H1 (cell line): ENCODE results near the gene OR10P1. TPM values are rescaled to one million over a fixed set of nuclear protein-coding genes. Genes with fewer than 3 reads are reported as not detected.

Experiments used
- CTCF ChIA-PET: fragments of 300-600 bp; sonication (Branson Sonifier 250); formaldehyde crosslinking; loops from one replicate; lab custom pipeline; 2021; ENCODE audit not compliant: partially characterized antibody; lab: Charles Lee
- POLR2A ChIA-PET: fragments of 300-600 bp; sonication (Branson Sonifier 250); formaldehyde crosslinking; loops from one replicate; lab custom pipeline; 2021; ENCODE audit warnings: inconsistent platforms; ENCODE audit not compliant: partially characterized antibody; lab: Charles Lee
- DNase-seq, 2 experiments: peaks; one replicate each; pipeline versions ENCODE4 v3.0.0 to v3.0.0-alpha.2; 2010 to 2022; ENCODE audit warnings: low spot score in 2 of 2, low read depth in 1 of 2, mixed read lengths in 1 of 2
- FAIRE-seq: peaks from 2 replicates; lab custom pipeline; 2011; peaks lifted over from hg19 to GRCh38; lab: Jason Lieb, UNC
- H2AFZ ChIP-seq: 2 replicates; pipeline ENCODE4 v1.8.1; 2012; ENCODE audit warnings: low read length, inconsistent platforms
- H2AK5ac ChIP-seq: 2 replicates; pipeline ENCODE4 v1.6.1; 2013; ENCODE audit warnings: low read depth, low read length
- H2BK120ac ChIP-seq: replicated peaks from 2 replicates; pipeline ENCODE3; 2013; ENCODE audit warnings: low read depth, low read length, inconsistent platforms
- H2BK12ac ChIP-seq: 2 replicates; pipeline ENCODE4 v1.6.1; 2013; ENCODE audit warnings: low read depth, low read length
- H2BK15ac ChIP-seq: 2 replicates; pipeline ENCODE4 v1.6.1; 2013; ENCODE audit warnings: low read length
- H2BK20ac ChIP-seq: 2 replicates; pipeline ENCODE4 v1.6.1; 2013; ENCODE audit warnings: low read length
- H2BK5ac ChIP-seq: 2 replicates; pipeline ENCODE4 v1.6.1; 2013; ENCODE audit warnings: low read depth, low read length
- H3K14ac ChIP-seq: 2 replicates; pipeline ENCODE4 v1.6.1; 2013; ENCODE audit warnings: inconsistent platforms; ENCODE audit not compliant: insufficient read length
- H3K18ac ChIP-seq: 2 replicates; pipeline ENCODE4 v1.6.1; 2013; ENCODE audit warnings: low read length; ENCODE audit errors: extremely low read depth
- H3K23ac ChIP-seq: 2 replicates; pipeline ENCODE4 v1.6.1; 2013; ENCODE audit warnings: inconsistent platforms; ENCODE audit not compliant: insufficient read length
- H3K23me2 ChIP-seq: 2 replicates; pipeline ENCODE4 v1.6.1; 2013; ENCODE audit warnings: low read depth, low read length
- H3K27ac ChIP-seq: 2 replicates; pipeline ENCODE4 v1.6.1; 2011; ENCODE audit warnings: low read depth, low read length, inconsistent platforms
- H3K27me3 ChIP-seq, 4 experiments: replicated peaks in 1 of 4; 1 replicate in 1 of 4; 2 replicates in 3 of 4; pipeline versions ENCODE4 v1.6.1 to v1.8.1; 2011 to 2013; ENCODE audit warnings: low read length in 3 of 4, mild to moderate bottlenecking in 3 of 4, inconsistent platforms in 2 of 4, mixed read lengths in 2 of 4, moderate library complexity in 1 of 4; ENCODE audit not compliant: control insufficient read depth in 3 of 4, insufficient read depth in 3 of 4; ENCODE audit errors: extremely low read depth in 1 of 4
- H3K36me3 ChIP-seq, 4 experiments: 2 replicates each; pipeline versions ENCODE4 v1.6.1 to v1.8.1; 2011 to 2013; ENCODE audit warnings: mild to moderate bottlenecking in 4 of 4, low read length in 3 of 4, moderate library complexity in 2 of 4, control low read depth in 1 of 4, inconsistent platforms in 1 of 4; ENCODE audit not compliant: insufficient read depth in 4 of 4, control insufficient read depth in 2 of 4
- H3K4ac ChIP-seq: replicated peaks from 2 replicates; pipeline ENCODE3; 2013; ENCODE audit warnings: low read length, low read depth, mixed read lengths, inconsistent platforms; ENCODE audit not compliant: insufficient read length
- H3K4me1 ChIP-seq, 4 experiments: replicated peaks in 1 of 4; 1 replicate in 1 of 4; 2 replicates in 3 of 4; pipeline versions ENCODE4 v1.6.1 to v1.8.1; 2011 to 2013; ENCODE audit warnings: low read length in 3 of 4, inconsistent platforms in 2 of 4, mixed read lengths in 1 of 4; ENCODE audit not compliant: insufficient read depth in 4 of 4, control insufficient read depth in 3 of 4
- H3K4me2 ChIP-seq, 2 experiments: 2 replicates each; pipeline versions ENCODE4 v1.6.1 to v1.8.1; 2011 to 2013; ENCODE audit warnings: low read depth in 2 of 2, low read length in 2 of 2, control low read depth in 1 of 2, inconsistent platforms in 1 of 2, mild to moderate bottlenecking in 1 of 2; ENCODE audit not compliant: insufficient read depth in 1 of 2
- H3K4me3 ChIP-seq, 4 experiments: fragments of 200-600, 300-600 bp in 1 of 4; sonication (generic), shearing (Covaris generic), sonication (Bioruptor Twin) in 1 of 4; 2 replicates each; pipeline versions ENCODE4 v1.5.1 to v1.8.1; 2011 to 2016; ENCODE audit warnings: low read length in 4 of 4, low read depth in 3 of 4, control low read depth in 2 of 4, inconsistent platforms in 2 of 4, mild to moderate bottlenecking in 2 of 4, mixed read lengths in 1 of 4, moderate library complexity in 1 of 4; ENCODE audit not compliant: insufficient read depth in 2 of 4; ENCODE audit errors: extremely low read depth in 1 of 4
- H3K56ac ChIP-seq: replicated peaks from 2 replicates; pipeline ENCODE3; 2013; ENCODE audit warnings: low read depth, mild to moderate bottlenecking, mixed read lengths, low read length, inconsistent platforms; ENCODE audit not compliant: insufficient read length
- H3K79me1 ChIP-seq: 2 replicates; pipeline ENCODE4 v1.6.1; 2013; ENCODE audit warnings: low read depth, low read length, control low read depth
- H3K79me2 ChIP-seq, 2 experiments: 2 replicates each; pipeline versions ENCODE4 v1.6.1 to v1.8.1; 2012 to 2013; ENCODE audit warnings: low read length in 2 of 2, mild to moderate bottlenecking in 2 of 2, inconsistent platforms in 1 of 2; ENCODE audit not compliant: insufficient read depth in 2 of 2, control insufficient read depth in 1 of 2
- H3K9ac ChIP-seq, 4 experiments: replicated peaks in 1 of 4; 1 replicate in 1 of 4; 2 replicates in 3 of 4; pipeline versions ENCODE4 v1.6.1 to v1.8.1; 2011 to 2013; ENCODE audit warnings: low read depth in 3 of 4, low read length in 3 of 4, control low read depth in 2 of 4, mild to moderate bottlenecking in 2 of 4, moderate library complexity in 2 of 4, inconsistent platforms in 1 of 4; ENCODE audit errors: extremely low read depth in 1 of 4
- H3K9me3 ChIP-seq, 2 experiments: 2 replicates each; pipeline versions ENCODE4 v1.6.1 to v1.8.1; 2012 to 2013; ENCODE audit warnings: mild to moderate bottlenecking in 2 of 2, moderate library complexity in 2 of 2, control low read depth in 1 of 2, inconsistent platforms in 1 of 2, low read depth in 1 of 2, low read length in 1 of 2, mixed read lengths in 1 of 2; ENCODE audit not compliant: insufficient read depth in 2 of 2
- H4K20me1 ChIP-seq, 2 experiments: replicated peaks in 1 of 2; 2 replicates each; pipeline versions ENCODE3 to v1.8.1; 2011 to 2013; ENCODE audit warnings: inconsistent platforms in 2 of 2, low read length in 2 of 2, mild to moderate bottlenecking in 1 of 2; ENCODE audit not compliant: insufficient read depth in 2 of 2, control insufficient read depth in 1 of 2
- H4K5ac ChIP-seq: 2 replicates; pipeline ENCODE4 v1.6.1; 2013; ENCODE audit warnings: low read length, low read depth, mixed read lengths, inconsistent platforms; ENCODE audit not compliant: insufficient read length
- H4K8ac ChIP-seq: 2 replicates; pipeline ENCODE4 v1.8.0; 2013; ENCODE audit warnings: mild to moderate bottlenecking, moderate library complexity, low read length, inconsistent platforms; ENCODE audit not compliant: insufficient read depth; ENCODE audit errors: extremely low read depth
- H4K91ac ChIP-seq: replicated peaks from 2 replicates; pipeline ENCODE3; 2013; ENCODE audit warnings: low read length, mixed read lengths, inconsistent platforms; ENCODE audit not compliant: insufficient read length
- GABPA ChIP-seq: IDR thresholded peaks from 2 replicates; pipeline ENCODE4 v1.6.1; 2011; ENCODE audit warnings: mild to moderate bottlenecking, low read length, moderate library complexity, borderline replicate concordance; ENCODE audit not compliant: insufficient read depth
- POU5F1 ChIP-seq: IDR thresholded peaks from 2 replicates; pipeline ENCODE4 v1.6.1; 2011; ENCODE audit warnings: low read depth, mild to moderate bottlenecking, low read length, moderate library complexity
- RBBP5 ChIP-seq: IDR thresholded peaks from 2 replicates; pipeline ENCODE4 v1.7.1; 2012; ENCODE audit warnings: low read depth, mild to moderate bottlenecking, inconsistent platforms, low read length, moderate library complexity, borderline replicate concordance
- SIN3A ChIP-seq, 2 experiments: IDR thresholded peaks in 1 of 2; conservative IDR thresholded peaks in 1 of 2; 2 replicates each; pipeline ENCODE4 v1.6.1; 2011 to 2012; ENCODE audit warnings: low read length in 2 of 2, improper control_type of control experiment in 1 of 2, low read depth in 1 of 2, mild to moderate bottlenecking in 1 of 2
- SP4 ChIP-seq: IDR thresholded peaks from 2 replicates; pipeline ENCODE4 v1.6.1; 2012; ENCODE audit warnings: low read length, inconsistent platforms
- WGBS, 2 experiments: shearing (Covaris generic) in 1 of 2; methylation state at CpG; one replicate each; pipeline versions ENCODE4 v1.1.6 to v1.1.7; 2013 to 2015; ENCODE audit warnings: low lambda C conversion rate in 2 of 2, mixed read lengths in 2 of 2, inconsistent platforms in 1 of 2, low coverage in 1 of 2, missing lambda C conversion rate in 1 of 2; ENCODE audit not compliant: insufficient replicate concordance in 2 of 2, insufficient coverage in 1 of 2, insufficient read length in 1 of 2; ENCODE audit errors: extremely low coverage in 1 of 2, missing lambda C conversion rate in 1 of 2; 5-methylcytosine and 5-hydroxymethylcytosine counted together
- polyA plus RNA-seq, 7 experiments: library from polyadenylated mRNA; depleted of rRNA in 3 of 7; stranded (reverse) in 5 of 7; unstranded in 2 of 7; fragments of >200 nt in 5 of 7; fragments of 200-250 nt in 2 of 7; gene quantifications; 1 replicate in 5 of 7; 2 replicates in 1 of 7; 4 replicates in 1 of 7; pipeline versions ENCODE4 v1.2.1 to v1.2.3, GENCODE V29; 2011 to 2013; ENCODE audit warnings: missing spikeins in 2 of 7, mixed read lengths in 2 of 7
- total RNA-seq: library from RNA; stranded (reverse); fragmentation: NEBNext Ultra II Directional; extraction: Animal tissue kit (Norgen Biotek cat#: 25700); gene quantifications from 2 replicates; pipeline ENCODE4 v1.2.1, GENCODE V29; 2021

Gene OR10P1
- total and polyA plus RNA-seq, 2 of the 8 experiments (the other 6 are each of a cell fraction or from before 2014, with no cell fraction given), result not detected

GRCh38 chr12:55637467-55637866 is 775 bp downstream of the OR10P1 start:
- 89% methylated on average over 15 of the region's 15 CpGs; no CpG with 5 or more reads in 1 of the 2 experiments for WGBS, 2 experiments
- TF ChIP-seq SIN3A (conservative IDR thresholded peaks at IDR 0.05 in 1 of 2, IDR thresholded peaks at IDR 0.05 in 1 of 2; ENCODE audit: low read depth in 1 of 2, low read length in 2 of 2) (no peak), GABPA (no peak), POU5F1 (no peak), RBBP5 (no peak), SP4 (no peak)

More at GRCh38 chr12:55637467-55637866, 775 bp downstream of the OR10P1 start:
- no peak overlapping the region for H3K4me3 ChIP-seq
- H2BK15ac ChIP-seq, result no peak overlapping the region
- no peak overlapping the region for H2BK120ac ChIP-seq
- no peaks in the 10 kb centered on the region for H3K27me3 ChIP-seq
- no peak overlapping the region for H3K56ac ChIP-seq
- CTCF ChIA-PET, result interaction anchor here (1.8 to 1.9 kb wide), 2 partner anchors 8 to 19 kb away, joined by 5 to 13 read pairs; no protein-coding TSS in a partner anchor
- H3K23ac ChIP-seq, result no peak overlapping the region
- H2BK5ac ChIP-seq, result no peak overlapping the region
- H2BK12ac ChIP-seq, result no peak overlapping the region
- no peaks in the 10 kb centered on the region for H3K4me1 ChIP-seq
- H3K23me2 ChIP-seq, result no peaks in the 10 kb centered on the region
- no peaks in the 10 kb centered on the region; a peak in 1 of 4 replicates for H3K9me3 ChIP-seq
- no peak overlapping the region for H3K18ac ChIP-seq
- no peaks in the 10 kb centered on the region for H3K79me1 ChIP-seq
- H3K9ac ChIP-seq, result no peak overlapping the region
- POLR2A ChIA-PET, result no interaction called here
- H3K4me2 ChIP-seq, result no peak overlapping the region
- no peaks in the 10 kb centered on the region for H3K79me2 ChIP-seq
- H4K8ac ChIP-seq, result peak overlapping the region; percentile 35
- no peaks in the 10 kb centered on the region for H3K36me3 ChIP-seq
- H3K14ac ChIP-seq, result no peak overlapping the region
- H4K5ac ChIP-seq, result no peak overlapping the region
- H4K91ac ChIP-seq, result no peak overlapping the region
- no peak overlapping the region for H3K4ac ChIP-seq
- H4K20me1 ChIP-seq, result no peaks in the 10 kb centered on the region
- no peak overlapping the region for H3K27ac ChIP-seq
- H2BK20ac ChIP-seq, result no peak overlapping the region
- no peak overlapping the region for H2AFZ ChIP-seq
- no peak overlapping the region for H2AK5ac ChIP-seq
- FAIRE-seq (no peak), DNase-seq (no peak)
